PC-9 (cell line): ENCODE data around the gene PBX1. TPM values are rescaled to one million over a fixed set of nuclear protein-coding genes. Genes with fewer than 3 reads are reported as not detected.
A peak's percentile ranks its signal among the peaks of the same experiment; 100 is the strongest.

Source experiments
- BruUV-seq: library from RNA; stranded (reverse); fragments of 400-500 nt; replicated peaks from 2 replicates; lab custom pipeline; 2021; lab: Mats Ljungman, UMichigan
- CTCF ChIA-PET: fragments of 300-600 bp; sonication (Branson Sonifier 250); formaldehyde crosslinking; loops from one replicate; lab custom pipeline; 2022; ENCODE audit warnings: antibody characterized with exemption; lab: Charles Lee
- POLR2A ChIA-PET: fragments of 300-600 bp; sonication (Branson Sonifier 250); formaldehyde crosslinking; loops from one replicate; lab custom pipeline; 2022; ENCODE audit warnings: antibody characterized with exemption; ENCODE audit not compliant: unreplicated experiment; lab: Charles Lee
- DNase-seq, 2 experiments: peaks; one replicate each; pipeline versions ENCODE4 v3.0.0 to v3.0.0-alpha.2; 2015 to 2022; ENCODE audit warnings: mixed read lengths in 1 of 2
- H2AFZ ChIP-seq: fragments of 200-600 bp; sonication (generic); 2 replicates; pipeline ENCODE4 v1.8.1; 2017; ENCODE audit warnings: antibody characterized with exemption
- H3F3A ChIP-seq: fragments of 200-600 bp; sonication (generic); 2 replicates; pipeline ENCODE4 v1.8.1; 2017; ENCODE audit warnings: antibody characterized with exemption, mild to moderate bottlenecking, low read depth; ENCODE audit not compliant: insufficient read depth
- H3K27ac ChIP-seq: fragments of 200-600 bp; sonication (generic); 2 replicates; pipeline ENCODE4 v1.6.1; 2016; ENCODE audit warnings: mixed run types
- H3K27me3 ChIP-seq: fragments of 200-600 bp; sonication (generic); 2 replicates; pipeline ENCODE4 v1.6.1; 2016; ENCODE audit warnings: low read depth, mixed run types; ENCODE audit not compliant: insufficient read depth
- H3K36me3 ChIP-seq: fragments of 200-600 bp; sonication (generic); 2 replicates; pipeline ENCODE4 v1.6.1; 2016; ENCODE audit warnings: low read depth, mixed run types
- H3K4me1 ChIP-seq: fragments of 200-600 bp; sonication (generic); replicated peaks from 2 replicates; pipeline ENCODE4 v1.6.1; 2016; ENCODE audit warnings: mixed run types; ENCODE audit not compliant: insufficient read depth
- H3K4me2 ChIP-seq: fragments of 200-600 bp; sonication (generic); 2 replicates; pipeline ENCODE4 v1.6.1; 2017; ENCODE audit warnings: mixed run types
- H3K4me3 ChIP-seq: fragments of 200-600 bp; sonication (generic); 2 replicates; pipeline ENCODE4 v1.6.1; 2016; ENCODE audit warnings: mixed run types
- H3K79me2 ChIP-seq: fragments of 200-600 bp; sonication (generic); 2 replicates; pipeline ENCODE4 v1.6.1; 2017; ENCODE audit warnings: low read depth, mixed run types
- H3K9me2 ChIP-seq: fragments of 200-600 bp; sonication (generic); 2 replicates; pipeline ENCODE4 v1.8.1; 2017; ENCODE audit warnings: mild to moderate bottlenecking; ENCODE audit not compliant: insufficient read depth
- H3K9me3 ChIP-seq: fragments of 200-600 bp; sonication (generic); 2 replicates; pipeline ENCODE4 v1.8.1; 2016; ENCODE audit warnings: low read depth; ENCODE audit not compliant: insufficient read depth
- H4K20me1 ChIP-seq: fragments of 200-600 bp; sonication (generic); 2 replicates; pipeline ENCODE4 v1.8.1; 2017; ENCODE audit not compliant: insufficient read depth
- CTCF ChIP-seq: fragments of 200-600 bp; sonication (generic); conservative IDR thresholded peaks from 2 replicates; pipeline ENCODE4 v1.6.1; 2017; ENCODE audit warnings: mixed run types, antibody characterized with exemption, mild to moderate bottlenecking, moderate library complexity
- EZH2 ChIP-seq: fragments of 200-600 bp; sonication (generic); IDR thresholded peaks from 2 replicates; pipeline ENCODE4 v1.8.0; 2017; ENCODE audit warnings: antibody characterized with exemption, low read depth
- intact Hi-C: fragments of 100-400 bp; cut with micrococcal nuclease; formaldehyde crosslinking; loops from one replicate; pipeline ENCODE4 v1.10.0; 2022; ENCODE audit not compliant: unreplicated experiment
- total RNA-seq: library from RNA; stranded (reverse); gene quantifications from 2 replicates; pipeline ENCODE4 v1.2.3, GENCODE V29; 2021

Gene PBX1
- total RNA-seq, 1 experiment from 2014 or later, result 57.7 TPM

- CTCF ChIA-PET, result no interaction called here
- Histone ChIP-seq H3K9me2 (no peaks in the 10 kb centered on the region), H3K4me2 (no peak overlapping the region), H3F3A (no peaks in the 10 kb centered on the region), H3K27ac (no peak overlapping the region), H2AFZ (no peak overlapping the region), H4K20me1 (no peaks in the 10 kb centered on the region), H3K4me3 (no peak overlapping the region), H3K9me3 (no peaks in the 10 kb centered on the region), H3K4me1 (no peaks in the 10 kb centered on the region), H3K79me2 (no peaks in the 10 kb centered on the region), H3K27me3 (no peaks in the 10 kb centered on the region), H3K36me3 (no peaks in the 10 kb centered on the region)
- intact Hi-C loops, result no loop called here
- no peak for DNase-seq
- no peak for TF ChIP-seq EZH2
- no peak for TF ChIP-seq CTCF
- POLR2A ChIA-PET, result no interaction called here
- BruUV-seq, result no TSS peak
These were observed 40.2 kb upstream of the PBX1 start for GRCh38 chr1:164518692-164519332.

GRCh38 chr1:164519426-164519825 is 39.6 kb upstream of the PBX1 start:
- H3K27ac ChIP-seq, result no peak overlapping the region
- H2AFZ ChIP-seq, result no peak overlapping the region
- no peaks in the 10 kb centered on the region for H3K36me3 ChIP-seq
- no peaks in the 10 kb centered on the region for H3K79me2 ChIP-seq
- H3K9me3 ChIP-seq, result no peaks in the 10 kb centered on the region
- ChIA-PET CTCF (no interaction called here), POLR2A (no interaction called here)
- H3K4me1 ChIP-seq, result no peaks in the 10 kb centered on the region
- DNase-seq, result no peak
- intact Hi-C loops, result no loop called here
- H3K9me2 ChIP-seq, result no peaks in the 10 kb centered on the region
- no peaks in the 10 kb centered on the region for H3K27me3 ChIP-seq
- H4K20me1 ChIP-seq, result no peaks in the 10 kb centered on the region
- no peak for TF ChIP-seq CTCF
- no peak for TF ChIP-seq EZH2
- H3F3A ChIP-seq, result no peaks in the 10 kb centered on the region
- H3K4me2 ChIP-seq, result no peak overlapping the region
- no TSS peak for BruUV-seq
- H3K4me3 ChIP-seq, result no peak overlapping the region

GRCh38 chr1:164524810-164525209 is 34.2 kb upstream of the PBX1 start:
- Histone ChIP-seq H3K9me2 (no peaks in the 10 kb centered on the region), H3K27ac (no peak overlapping the region), H3K4me2 (no peak overlapping the region), H3K79me2 (no peaks in the 10 kb centered on the region), H3F3A (no peaks in the 10 kb centered on the region), H3K4me3 (no peak overlapping the region), H3K9me3 (peaks cover 15% of the 10 kb centered on the region), H3K27me3 (no peaks in the 10 kb centered on the region), H3K36me3 (no peaks in the 10 kb centered on the region), H2AFZ (0 out of 2 replicates have a peak overlapping the region, but pooled peaks have one; percentile 46), H4K20me1 (no peaks in the 10 kb centered on the region), H3K4me1 (no peaks in the 10 kb centered on the region)
- no peak for DNase-seq
- no peak for TF ChIP-seq CTCF
- no peak for TF ChIP-seq EZH2
- POLR2A ChIA-PET, result no interaction called here
- no TSS peak for BruUV-seq
- intact Hi-C loops, result no loop called here
- CTCF ChIA-PET, result no interaction called here
